HepG2 (cell line): ENCODE data around the gene RNF126. TPM values are rescaled to one million over a fixed set of nuclear protein-coding genes. Genes with fewer than 3 reads are reported as not detected.

Experiments
- E2F5 ChIP-seq: sonication (generic); formaldehyde crosslinking; conservative IDR thresholded peaks from 2 replicates; pipeline ENCODE4 v1.4.0; 2020; ENCODE audit warnings: missing genetic modification reagents
- HDAC2 ChIP-seq: sonication (generic); formaldehyde crosslinking; IDR thresholded peaks from 2 replicates; pipeline ENCODE4 v1.4.0; 2020; ENCODE audit warnings: missing genetic modification reagents
- HNRNPL ChIP-seq: fragments of 200-400 bp; formaldehyde crosslinking; IDR thresholded peaks from 2 replicates; pipeline ENCODE4 v1.6.1; 2017; ENCODE audit warnings: mild to moderate bottlenecking, low read depth, low read length
- PAF1 ChIP-seq: IDR thresholded peaks from 2 replicates; pipeline ENCODE4 v1.6.1; 2016; ENCODE audit warnings: missing genetic modification reagents, missing compliant biosample characterization
- POLR2A ChIP-seq, 2 experiments: IDR thresholded peaks; 2 replicates each; pipeline ENCODE4 v1.6.1; 2011; ENCODE audit warnings: low read depth in 2 of 2, low read length in 2 of 2, mild to moderate bottlenecking in 1 of 2, moderate library complexity in 1 of 2; ENCODE audit not compliant: insufficient read depth in 1 of 2
- THYN1 ChIP-seq: sonication (generic); formaldehyde crosslinking; IDR thresholded peaks from 2 replicates; pipeline ENCODE4 v1.8.1; 2023; ENCODE audit warnings: low read depth, mild to moderate bottlenecking, moderate library complexity, missing genetic modification reagents, borderline replicate concordance
- ZBTB26 ChIP-seq: IDR thresholded peaks from 2 replicates; pipeline ENCODE4 v1.6.1; 2016; ENCODE audit warnings: missing compliant biosample characterization, missing genetic modification reagents, borderline replicate concordance
- ZBTB3 ChIP-seq: sonication (generic); formaldehyde crosslinking; IDR thresholded peaks from 2 replicates; pipeline ENCODE4 v1.4.0; 2020; ENCODE audit warnings: low read depth, mild to moderate bottlenecking, moderate library complexity, missing genetic modification reagents, borderline replicate concordance
- ZNF251 ChIP-seq: sonication (generic); formaldehyde crosslinking; IDR thresholded peaks from 2 replicates; pipeline ENCODE4 v1.9.0; 2021; ENCODE audit warnings: mild to moderate bottlenecking, missing genetic modification reagents
- ZNF318 ChIP-seq: sonication (generic); formaldehyde crosslinking; IDR thresholded peaks from 2 replicates; pipeline ENCODE4 v1.4.0; 2020; ENCODE audit warnings: mild to moderate bottlenecking, missing genetic modification reagents
- ZSCAN22 ChIP-seq: sonication (generic); formaldehyde crosslinking; IDR thresholded peaks from 2 replicates; pipeline ENCODE4 v1.4.0; 2020; ENCODE audit warnings: mild to moderate bottlenecking, missing genetic modification reagents
- polyA plus RNA-seq, 8 experiments: library from polyadenylated mRNA; depleted of rRNA in 3 of 8; stranded (reverse) in 7 of 8; unstranded in 1 of 8; fragments of >200 nt; fragmentation: Illumina TruSeq in 4 of 8; extraction: Trizol in 4 of 8; gene quantifications; 2 replicates each; pipeline versions ENCODE4 v1.2.1 to v1.2.3, GENCODE V29; 2011 to 2016; ENCODE audit warnings: low read depth in 4 of 8, missing spikeins in 1 of 8, mixed read lengths in 1 of 8; ENCODE audit not compliant: insufficient read depth in 1 of 8
- total RNA-seq, 5 experiments: library from RNA; depleted of rRNA; stranded (reverse); fragments of >200 nt; fragmentation: Illumina TruSeq; extraction: Trizol; gene quantifications; 2 replicates each; pipeline ENCODE4 v1.2.3, GENCODE V29; 2016; ENCODE audit warnings: low read depth in 1 of 5

The RNF126 gene
- total and polyA plus RNA-seq, 2 of the 13 experiments (the other 11 are each of a cell fraction or from before 2014, with no cell fraction given): 23.2 to 34.0 TPM

GRCh38 chr19:646779-647565, 16.0 kb downstream of the RNF126 start (continued):
- no peak for TF ChIP-seq ZNF318 (CRISPR knock-in tag)
- peak in 1 of 2 experiments; percentile 41; a peak in 1 of 4 replicates for TF ChIP-seq POLR2A (IDR thresholded peaks at IDR 0.05; ENCODE audit: insufficient read depth in 1 of 2, low read depth in 2 of 2, low read length in 2 of 2)
- no peak for TF ChIP-seq ZBTB26 (CRISPR knock-in tag)
- TF ChIP-seq E2F5 (CRISPR knock-in tag): no peak
- no peak for TF ChIP-seq ZNF251
- no peak for TF ChIP-seq HDAC2 (CRISPR knock-in tag)
- TF ChIP-seq ZBTB3 (CRISPR knock-in tag): no peak
- TF ChIP-seq THYN1: no peak
- TF ChIP-seq ZSCAN22 (CRISPR knock-in tag): no peak
- TF ChIP-seq HNRNPL: 0 out of 2 replicates have a peak, but pooled peaks have one; percentile 29
- TF ChIP-seq PAF1 (CRISPR knock-in tag): 0 out of 2 replicates have a peak, but pooled peaks have one; percentile 37
